SK-N-SH (cell line): ENCODE results near the gene PCP4. TPM values are rescaled to one million over a fixed set of nuclear protein-coding genes. Genes with fewer than 3 reads are reported as not detected.

ENCODE experiments used
- CTCF ChIA-PET: fragments of 300-600, 350-600 bp; formaldehyde crosslinking; extraction: SDS; loops from one replicate; lab custom pipeline; 2021; lab: Yijun Ruan, JAX
- POLR2A ChIA-PET: fragments of 350-600 bp; sonication (Branson Sonifier 250); formaldehyde crosslinking; extraction: SDS; loops from one replicate; lab custom pipeline; 2020; ENCODE audit warnings: antibody characterized with exemption, inconsistent platforms; lab: Yijun Ruan, JAX
- DNase-seq: peaks from one replicate; pipeline ENCODE4 v3.0.0; 2012
- H2AFZ ChIP-seq: fragments of 200-600 bp; sonication (generic); 2 replicates; pipeline ENCODE4 v1.8.1; 2016; ENCODE audit warnings: antibody characterized with exemption, mild to moderate bottlenecking, low read depth
- H3F3A ChIP-seq: fragments of 200-600 bp; sonication (generic); replicated peaks from 2 replicates; pipeline ENCODE3; 2016; ENCODE audit warnings: antibody characterized with exemption, mild to moderate bottlenecking; ENCODE audit not compliant: insufficient read depth
- H3K27ac ChIP-seq, 2 experiments: fragments of 200-500 bp in 1 of 2; fragments of 200-600 bp in 1 of 2; sonication (Bioruptor generic) in 1 of 2; sonication (generic), shearing (Covaris generic) in 1 of 2; 2 replicates each; pipeline versions ENCODE4 v1.5.1 to v1.6.1; 2014 to 2016; ENCODE audit warnings: low read depth in 2 of 2, inconsistent platforms in 1 of 2, low read length in 1 of 2, mild to moderate bottlenecking in 1 of 2, mixed read lengths in 1 of 2
- H3K27me3 ChIP-seq: fragments of 200-600 bp; sonication (generic), shearing (Covaris generic); 2 replicates; pipeline ENCODE4 v1.6.1; 2016; ENCODE audit warnings: mixed run types; ENCODE audit not compliant: insufficient read depth
- H3K36me3 ChIP-seq, 2 experiments: fragments of 200-500 bp in 1 of 2; fragments of 200-600 bp in 1 of 2; sonication (Bioruptor generic) in 1 of 2; sonication (generic) in 1 of 2; replicated peaks in 1 of 2; 2 replicates each; pipeline versions ENCODE3 to v1.5.1; 2014 to 2016; ENCODE audit warnings: low read length in 1 of 2, mild to moderate bottlenecking in 1 of 2; ENCODE audit not compliant: insufficient read depth in 2 of 2, control insufficient read depth in 1 of 2
- H3K4me1 ChIP-seq, 2 experiments: fragments of 200-500 bp in 1 of 2; fragments of 200-600 bp in 1 of 2; sonication (Bioruptor generic) in 1 of 2; sonication (generic), shearing (Covaris generic) in 1 of 2; 2 replicates each; pipeline versions ENCODE4 v1.5.1 to v1.6.1; 2014 to 2016; ENCODE audit warnings: low read depth in 1 of 2, low read length in 1 of 2, mixed run types in 1 of 2; ENCODE audit not compliant: insufficient read depth in 2 of 2, control insufficient read depth in 1 of 2
- H3K4me2 ChIP-seq: fragments of 200-600 bp; sonication (generic), shearing (Covaris generic); 2 replicates; pipeline ENCODE4 v1.6.1; 2017; ENCODE audit warnings: mixed run types
- H3K4me3 ChIP-seq, 2 experiments: fragments of 200-500 bp in 1 of 2; fragments of 200-600 bp in 1 of 2; sonication (Bioruptor generic) in 1 of 2; sonication (generic), shearing (Covaris generic) in 1 of 2; 2 replicates each; pipeline versions ENCODE4 v1.5.1 to v1.8.1; 2014 to 2016; ENCODE audit warnings: low read depth in 2 of 2, inconsistent platforms in 1 of 2, low read length in 1 of 2, mild to moderate bottlenecking in 1 of 2, mixed read lengths in 1 of 2, moderate library complexity in 1 of 2
- H3K79me2 ChIP-seq: fragments of 200-600 bp; sonication (generic); 2 replicates; pipeline ENCODE4 v1.8.1; 2017; ENCODE audit warnings: mild to moderate bottlenecking; ENCODE audit not compliant: insufficient read depth
- H3K9ac ChIP-seq: fragments of 200-600 bp; sonication (generic); 2 replicates; pipeline ENCODE4 v1.6.1; 2017; ENCODE audit warnings: mixed run types
- H3K9me2 ChIP-seq: fragments of 200-600 bp; sonication (generic); 2 replicates; pipeline ENCODE4 v1.6.1; 2017; ENCODE audit warnings: mixed run types
- H3K9me3 ChIP-seq: fragments of 200-600 bp; sonication (generic); 2 replicates; pipeline ENCODE4 v1.6.1; 2017; ENCODE audit warnings: mixed run types, mild to moderate bottlenecking, moderate library complexity
- H4K20me1 ChIP-seq: fragments of 200-600 bp; sonication (generic); 2 replicates; pipeline ENCODE4 v1.6.1; 2017; ENCODE audit warnings: mild to moderate bottlenecking, mixed run types; ENCODE audit not compliant: insufficient read depth
- CTCF ChIP-seq: fragments of 200-600 bp; sonication (generic); IDR thresholded peaks from 2 replicates; pipeline ENCODE4 v1.6.1; 2017; ENCODE audit warnings: antibody characterized with exemption, mild to moderate bottlenecking, moderate library complexity
- FOXJ3 ChIP-seq: sonication (generic); formaldehyde crosslinking; IDR thresholded peaks from 2 replicates; pipeline ENCODE4 v1.5.1; 2020; ENCODE audit warnings: mild to moderate bottlenecking, missing genetic modification reagents
- IRF3 ChIP-seq: fragments of 150-350 bp; IDR thresholded peaks from 2 replicates; pipeline ENCODE4 v1.6.1; 2016; ENCODE audit warnings: mild to moderate bottlenecking, low read depth, low read length
- MAX ChIP-seq: IDR thresholded peaks from 2 replicates; pipeline ENCODE4 v1.4.0; 2012; ENCODE audit warnings: low read depth
- MEF2A ChIP-seq: IDR thresholded peaks from 2 replicates; pipeline ENCODE4 v1.4.0; 2012; ENCODE audit warnings: low read depth, borderline replicate concordance
- MXI1 ChIP-seq: IDR thresholded peaks from 2 replicates; pipeline ENCODE4 v1.6.1; 2012; ENCODE audit warnings: mild to moderate bottlenecking, low read depth, low read length, improper control_type of control experiment
- POLR2AphosphoS5 ChIP-seq: IDR thresholded peaks from 2 replicates; pipeline ENCODE4 v1.6.1; 2012; ENCODE audit warnings: low read depth, low read length
- RAD21 ChIP-seq: IDR thresholded peaks from 2 replicates; pipeline ENCODE4 v1.6.1; 2012; ENCODE audit warnings: mild to moderate bottlenecking, low read length
- REST ChIP-seq: IDR thresholded peaks from 2 replicates; pipeline ENCODE4 v1.6.1; 2012; ENCODE audit warnings: mild to moderate bottlenecking, low read depth, low read length, moderate library complexity
- SIN3A ChIP-seq: IDR thresholded peaks from 2 replicates; pipeline ENCODE4 v1.6.1; 2012; ENCODE audit warnings: low read depth, mild to moderate bottlenecking, low read length, moderate library complexity, borderline replicate concordance
- TCF12 ChIP-seq: IDR thresholded peaks from 2 replicates; pipeline ENCODE4 v1.4.0; 2012
- YY1 ChIP-seq: IDR thresholded peaks from 2 replicates; pipeline ENCODE4 v1.4.0; 2012; ENCODE audit warnings: low read depth, mild to moderate bottlenecking
- WGBS: methylation state at CpG from one replicate; pipeline ENCODE4 v1.1.6; 2017; ENCODE audit warnings: low lambda C conversion rate; 5-methylcytosine and 5-hydroxymethylcytosine counted together
- polyA plus RNA-seq, 3 experiments: library from polyadenylated mRNA; depleted of rRNA; stranded (reverse); fragments of >200 nt; gene quantifications; 2 replicates each; pipeline ENCODE4 v1.2.3, GENCODE V29; 2012

Gene PCP4
- polyA plus RNA-seq, 1 of the 3 experiments (the other 2 are of a cell fraction), result not detected

GRCh38 chr21:39874759-39875158, 7.5 kb downstream of the PCP4 start:
- CTCF ChIA-PET, result no interaction called here
- 26% methylated on average over 7 of the region's 7 CpGs for WGBS
- Histone ChIP-seq H3K36me3 (no peaks in the 10 kb centered on the region), H3K27ac (no peak overlapping the region), H3K9me3 (no peaks in the 10 kb centered on the region), H3K9ac (no peak overlapping the region), H3K4me2 (no peak overlapping the region), H3K4me3 (no peak overlapping the region), H4K20me1 (no peaks in the 10 kb centered on the region), H3K79me2 (no peaks in the 10 kb centered on the region), H2AFZ (no peak overlapping the region), H3K4me1 (no peaks in the 10 kb centered on the region), H3F3A (no peaks in the 10 kb centered on the region), H3K27me3 (no peaks in the 10 kb centered on the region), H3K9me2 (no peaks in the 10 kb centered on the region)
- POLR2A ChIA-PET, result no interaction called here
- DNase-seq, result no peak
- TF ChIP-seq MAX, result no peak
- no peak for TF ChIP-seq SIN3A

GRCh38 chr21:39881661-39882060, 14.4 kb downstream of the PCP4 start:
- CTCF ChIA-PET, result interaction anchor here (0.6 to 5.6 kb wide), 4 partner anchors 13 to 237 kb away, joined by 3 to 42 read pairs (median 3); partner anchors contain the start of gene PCP4
- WGBS, result 40% methylated on average over 8 of the region's 8 CpGs
- H3F3A ChIP-seq, result no peaks in the 10 kb centered on the region

More at GRCh38 chr21:39881661-39882060, 14.4 kb downstream of the PCP4 start:
- Histone ChIP-seq H4K20me1 (no peaks in the 10 kb centered on the region), H3K27me3 (no peaks in the 10 kb centered on the region), H3K79me2 (no peaks in the 10 kb centered on the region), H3K9me3 (no peaks in the 10 kb centered on the region; the same call in 1 of the 2 replicates), H3K4me3 (no peak overlapping the region), H3K9ac (no peak overlapping the region), H3K4me2 (no peak overlapping the region), H3K27ac (no peak overlapping the region), H2AFZ (no peak overlapping the region), H3K9me2 (no peaks in the 10 kb centered on the region), H3K36me3 (no peaks in the 10 kb centered on the region), H3K4me1 (no peaks in the 10 kb centered on the region; a peak in 1 of 4 replicates)
- TF ChIP-seq TCF12 (no peak), MXI1 (no peak), RAD21 (no peak), YY1 (no peak), REST (no peak), MEF2A (no peak), POLR2AphosphoS5 (no peak), FOXJ3 (CRISPR knock-in tag) (no peak), CTCF (no peak), IRF3 (no peak), MAX (no peak)
- POLR2A ChIA-PET, result no interaction called here
- DNase-seq, result no peak
